Right lung (tissue), 10 donors: ENCODE data around the gene BAG5. TPM values are rescaled to one million over a fixed set of nuclear protein-coding genes. Genes with fewer than 3 reads are reported as not detected.
"Not testable (repeated sequence)": the region's sequence is repeated elsewhere in the genome, so short reads cannot be mapped to it uniquely, and the experiment has no call there.

Source experiments
- DNase-seq, 2 donors: peaks; one replicate each; pipeline ENCODE4 v3.0.0-alpha.2; 2013
- long read RNA-seq, 8 donors: transcript quantifications; one replicate each; lab custom pipeline, GENCODE V29; 2026
- polyA plus RNA-seq, 5 donors: library from polyadenylated mRNA; unstranded; fragments of 120-200 nt; gene quantifications; one replicate each; pipeline versions ENCODE4 v1.2.1 to v1.2.3, GENCODE V29; 2013; ENCODE audit warnings: inconsistent platforms in 1 of 5, low replicate concordance in 1 of 5; ENCODE audit not compliant: insufficient read length in 5 of 5, insufficient read depth in 1 of 5

Gene BAG5, protein sequence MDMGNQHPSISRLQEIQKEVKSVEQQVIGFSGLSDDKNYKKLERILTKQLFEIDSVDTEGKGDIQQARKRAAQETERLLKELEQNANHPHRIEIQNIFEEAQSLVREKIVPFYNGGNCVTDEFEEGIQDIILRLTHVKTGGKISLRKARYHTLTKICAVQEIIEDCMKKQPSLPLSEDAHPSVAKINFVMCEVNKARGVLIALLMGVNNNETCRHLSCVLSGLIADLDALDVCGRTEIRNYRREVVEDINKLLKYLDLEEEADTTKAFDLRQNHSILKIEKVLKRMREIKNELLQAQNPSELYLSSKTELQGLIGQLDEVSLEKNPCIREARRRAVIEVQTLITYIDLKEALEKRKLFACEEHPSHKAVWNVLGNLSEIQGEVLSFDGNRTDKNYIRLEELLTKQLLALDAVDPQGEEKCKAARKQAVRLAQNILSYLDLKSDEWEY
- polyA plus RNA-seq = 10 to 100 TPM; 21.1 to 26.8 (median 25.3) TPM
- long read RNA-seq, donor 1, full-length matches to known transcripts = 6 of 135 reads
- long read RNA-seq, donor 1, partial matches to known transcripts = 35 of 135 reads
- long read RNA-seq, donor 1, other reads (novel, unspliced or antisense) = 94 of 135 reads
- long read RNA-seq, donor 2, full-length matches to known transcripts = 6 of 62 reads
- long read RNA-seq, donor 2, partial matches to known transcripts = 0 of 62 reads
- long read RNA-seq, donor 2, other reads (novel, unspliced or antisense) = 56 of 62 reads
- long read RNA-seq, donor 3, full-length matches to known transcripts = 7 of 7 reads
- long read RNA-seq, donor 3, partial matches to known transcripts = 0 of 7 reads
- long read RNA-seq, donor 3, other reads (novel, unspliced or antisense) = 0 of 7 reads
- long read RNA-seq, donor 4, full-length matches to known transcripts = 1 of 82 reads
- long read RNA-seq, donor 4, partial matches to known transcripts = 70 of 82 reads
- long read RNA-seq, donor 4, other reads (novel, unspliced or antisense) = 11 of 82 reads
- long read RNA-seq, donor 5, full-length matches to known transcripts = 3 of 8 reads
- long read RNA-seq, donor 5, partial matches to known transcripts = 5 of 8 reads
- long read RNA-seq, donor 5, other reads (novel, unspliced or antisense) = 0 of 8 reads
- long read RNA-seq, donor 6, full-length matches to known transcripts = 10 of 10 reads
- long read RNA-seq, donor 6, partial matches to known transcripts = 0 of 10 reads
- long read RNA-seq, donor 6, other reads (novel, unspliced or antisense) = 0 of 10 reads
- long read RNA-seq, donor 7, full-length matches to known transcripts = 7 of 191 reads
- long read RNA-seq, donor 7, partial matches to known transcripts = 67 of 191 reads
- long read RNA-seq, donor 7, other reads (novel, unspliced or antisense) = 117 of 191 reads
- long read RNA-seq, donor 8, full-length matches to known transcripts = 2 of 2 reads
- long read RNA-seq, donor 8, partial matches to known transcripts = 0 of 2 reads
- long read RNA-seq, donor 8, other reads (novel, unspliced or antisense) = 0 of 2 reads

DNA sequence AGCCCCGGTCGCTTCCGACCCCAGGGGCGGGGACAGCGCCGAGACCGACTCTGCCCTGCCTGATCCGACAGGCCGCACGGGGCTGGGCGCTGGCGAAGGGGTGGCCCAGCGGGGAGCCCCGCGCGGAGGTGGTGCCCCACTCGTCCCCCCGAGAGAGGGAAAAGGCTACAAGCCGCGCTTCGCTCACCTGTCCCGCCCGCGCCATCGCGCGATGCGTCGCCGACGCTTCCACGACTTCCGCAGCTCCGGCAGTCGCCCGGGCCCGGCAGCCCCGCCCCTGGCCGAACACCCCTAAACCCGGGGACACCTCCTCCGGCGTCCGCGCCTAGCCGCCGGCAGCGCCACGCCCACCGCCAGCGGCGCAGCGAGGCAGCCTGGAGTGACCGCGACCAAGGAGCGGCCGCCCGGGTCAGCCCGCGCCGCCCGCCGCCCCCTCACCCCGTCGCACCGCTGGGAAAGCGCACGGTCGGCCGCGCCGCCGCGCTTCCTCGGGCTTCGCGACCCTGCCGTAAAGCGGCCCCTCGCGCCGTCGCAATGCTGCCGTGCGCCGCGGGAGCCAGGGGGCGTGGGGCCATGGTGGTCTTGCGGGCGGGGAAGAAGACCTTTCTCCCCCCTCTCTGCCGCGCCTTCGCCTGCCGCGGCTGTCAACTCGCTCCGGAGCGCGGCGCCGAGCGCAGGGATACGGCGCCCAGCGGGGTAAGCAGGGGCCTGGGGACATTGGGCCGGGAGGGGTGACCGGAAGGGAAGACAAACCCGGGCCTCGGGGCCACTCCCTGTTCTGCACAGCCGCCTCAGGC is at the start of gene BAG5, which contains the start of gene COA8:
Gene BAG5, minus strand, starts transcription at position 229 of the 797 bp plus-strand sequence. CDS start 1,493 bp downstream, outside the sequence.
Gene COA8, plus strand, starts transcription at position 532 of the 797 bp plus-strand sequence. Its CDS starts 42 bp downstream, at position 574.
- DNase-seq = peak; percentile 78 to 87

DNA sequence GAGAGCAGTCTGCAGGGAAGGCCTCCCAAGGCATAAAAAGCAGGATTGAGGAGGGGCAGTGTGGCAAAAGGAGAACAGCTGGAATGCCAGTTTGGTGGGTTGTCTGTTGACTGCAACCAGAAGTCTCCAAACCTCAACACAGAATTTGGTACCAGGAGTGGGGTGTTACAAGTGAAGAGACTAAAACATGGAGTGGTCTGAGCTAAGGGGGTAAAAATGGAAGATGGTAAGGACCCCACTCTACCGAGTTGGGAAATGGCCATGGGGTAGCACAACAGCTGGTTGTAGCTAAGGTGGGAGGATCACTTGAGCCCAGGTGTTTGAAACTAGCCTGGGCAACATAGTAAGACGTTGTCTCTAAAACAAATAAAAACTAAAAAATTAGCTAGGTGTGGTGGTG is 48.8 kb upstream of the BAG5 start:
- DNase-seq = no peak

DNA sequence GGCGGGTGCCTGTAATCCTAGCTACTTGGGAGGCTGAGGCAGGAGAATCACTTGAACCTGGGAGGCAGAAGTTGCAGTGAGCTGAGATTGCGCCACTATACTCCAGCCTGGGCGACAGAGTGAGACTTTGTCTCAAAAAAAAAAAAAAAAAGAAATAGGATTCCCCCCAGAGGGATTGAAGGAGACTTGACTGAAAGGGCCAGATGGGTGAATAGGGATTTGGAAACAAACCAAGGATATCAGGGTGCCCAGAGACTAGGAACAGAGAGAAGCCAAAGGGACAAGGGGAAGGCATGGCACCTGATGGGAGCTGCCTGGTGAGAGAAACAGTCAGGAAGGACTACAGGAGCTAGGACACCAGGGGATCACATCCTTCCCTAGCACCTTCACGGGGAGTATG is 46.6 kb upstream of the BAG5 start:
- not testable (repeated sequence) for DNase-seq

DNA sequence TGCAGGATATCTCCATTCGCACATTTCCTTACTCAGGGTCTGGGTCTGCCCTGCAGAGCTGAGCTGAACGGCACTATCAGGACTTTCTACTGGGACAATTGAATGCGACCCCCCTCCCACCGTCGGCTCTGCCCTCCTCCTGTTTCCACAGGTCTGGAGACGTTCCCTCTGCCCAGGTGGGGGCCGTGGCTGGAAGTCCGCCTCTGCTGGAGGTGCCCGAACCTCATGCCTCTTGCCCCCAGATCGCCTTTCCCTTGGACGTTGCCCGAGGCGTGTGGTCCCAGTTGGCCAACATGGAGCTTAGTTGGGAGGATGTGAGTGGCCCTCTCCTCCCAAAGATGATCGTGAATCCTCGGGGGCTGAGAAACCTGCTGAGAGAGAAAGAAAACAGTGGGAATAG is 45.4 kb upstream of the BAG5 start:
- DNase-seq = no peak

DNA sequence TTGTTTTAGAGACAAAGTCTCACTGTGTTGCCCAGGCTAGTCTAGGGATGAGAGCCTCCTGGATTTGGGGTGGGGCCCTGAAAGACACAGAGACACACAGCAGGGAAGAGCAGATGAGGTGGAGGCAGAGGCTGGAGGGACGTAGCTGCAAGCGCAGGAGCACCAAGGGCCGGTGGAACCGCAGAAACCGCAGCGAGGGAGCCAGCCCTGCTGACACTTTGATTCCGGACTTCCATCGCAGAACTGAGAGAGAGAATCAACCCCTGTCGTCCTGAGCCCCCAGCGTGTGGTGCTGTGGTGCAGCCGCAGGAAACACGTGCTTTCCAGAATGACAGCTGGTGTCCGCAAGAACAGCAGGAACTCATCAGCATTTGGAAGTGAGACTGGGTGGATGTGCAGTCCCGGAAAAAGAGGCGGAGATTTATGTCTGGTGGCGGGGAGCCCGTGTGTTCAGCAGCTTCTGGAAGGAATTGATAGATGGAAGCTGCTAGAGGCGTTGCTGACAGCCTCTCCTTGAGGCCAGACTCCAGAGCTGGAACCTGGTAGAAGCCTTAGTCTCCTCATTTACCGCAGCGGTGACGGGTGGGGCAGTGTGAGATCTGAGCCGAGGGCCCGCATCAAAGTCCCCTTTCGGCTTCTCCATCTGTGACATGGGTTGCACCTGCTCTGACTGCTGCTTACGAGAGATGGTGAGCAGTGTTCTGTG is 44.7 kb upstream of the BAG5 start:
- peak; percentile 88 to 91 for DNase-seq

DNA sequence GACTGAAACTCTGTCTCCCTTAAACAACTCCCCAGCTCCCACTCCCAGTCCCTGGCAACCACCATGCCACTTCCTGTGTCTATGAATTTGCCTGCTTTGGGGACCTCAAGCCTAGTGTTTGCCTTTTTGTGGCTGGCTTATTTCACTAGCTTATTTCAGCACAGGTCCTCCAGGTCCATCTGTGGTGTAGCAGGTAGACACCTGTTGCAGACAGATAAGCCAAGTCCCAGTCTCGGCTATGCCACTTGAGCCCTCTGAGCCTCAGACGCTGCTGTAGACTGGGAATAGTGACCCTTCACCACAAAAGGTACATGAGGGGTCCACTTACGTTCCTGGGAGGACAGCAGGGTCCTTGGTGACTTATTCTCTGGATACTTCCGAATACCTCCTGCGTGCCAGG is 42.2 kb upstream of the BAG5 start:
- no peak for DNase-seq

DNA sequence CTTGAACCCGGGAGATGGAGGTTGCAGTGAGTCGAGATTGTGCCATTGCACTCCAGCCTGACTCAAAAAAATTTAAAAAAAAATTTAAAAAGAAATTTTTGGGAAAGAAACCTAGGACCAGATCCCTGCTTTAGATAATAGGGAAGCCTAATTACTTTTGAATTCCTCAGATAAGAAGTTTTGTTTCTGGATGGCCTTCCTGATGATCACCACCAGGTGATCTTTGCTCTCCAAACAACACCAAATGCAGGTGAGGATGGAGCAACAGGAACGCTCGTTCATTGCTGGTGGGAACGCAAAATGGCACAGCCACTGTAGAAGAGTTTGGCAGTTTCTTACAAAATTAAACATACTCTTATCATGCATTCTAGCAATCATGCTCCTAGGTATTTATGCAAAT is 38.0 kb upstream of the BAG5 start:
- DNase-seq = no peak

DNA sequence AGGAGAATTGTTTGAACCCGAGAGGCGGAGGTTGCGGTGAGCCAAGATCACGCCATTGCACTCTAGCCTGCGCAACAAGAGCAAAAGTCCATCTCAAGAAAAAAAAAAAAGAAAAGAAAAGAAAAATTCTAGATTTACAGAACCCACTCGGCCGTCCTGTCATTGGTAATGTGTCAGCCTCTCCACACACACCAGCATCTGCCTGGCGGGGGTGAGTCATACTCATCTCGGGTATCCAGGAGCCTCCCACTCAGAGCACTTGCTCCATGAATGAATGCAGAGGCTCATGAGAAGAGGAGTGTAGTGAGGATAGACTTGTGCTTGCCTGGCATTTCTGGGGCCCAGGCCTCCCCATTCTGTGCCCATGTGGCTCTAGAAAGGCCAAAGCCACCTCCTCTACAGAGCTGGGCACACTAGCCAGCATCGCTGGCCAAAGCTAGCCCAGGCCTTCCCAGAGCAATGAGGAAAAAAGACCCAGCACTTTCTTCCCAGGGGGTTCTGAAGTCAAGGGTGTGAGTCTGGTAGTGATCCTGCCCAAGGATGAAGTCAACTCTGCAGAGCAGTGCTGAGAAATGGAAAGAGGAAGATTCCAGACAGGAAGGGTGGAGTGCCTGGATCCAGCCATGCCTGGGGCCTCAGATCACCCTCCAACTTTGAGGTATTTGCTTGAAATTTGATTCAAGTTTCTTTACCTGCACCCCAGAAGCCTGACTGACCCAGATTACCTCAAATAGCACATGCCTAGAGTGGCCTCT is 35.3 kb upstream of the BAG5 start:
- no peak for DNase-seq

DNA sequence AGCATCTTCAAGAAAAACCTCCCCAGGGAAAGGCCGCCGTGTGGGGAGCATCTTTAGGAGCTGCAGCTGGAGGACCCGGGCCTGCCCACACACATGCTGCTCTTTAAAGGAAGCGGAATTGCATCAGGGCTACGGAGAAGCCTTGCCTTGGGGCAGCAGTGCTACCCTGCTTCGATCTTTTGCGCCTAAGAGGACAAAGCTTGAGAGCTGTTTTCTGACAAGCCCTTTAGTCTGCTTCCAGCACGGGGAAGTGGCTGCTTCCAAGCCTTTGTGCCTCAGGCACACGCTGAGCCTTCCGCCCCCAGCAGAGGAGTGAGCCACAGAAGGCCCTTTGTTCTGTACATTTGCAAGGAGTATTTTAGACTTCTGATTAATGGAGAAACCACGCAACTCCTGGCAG is 31.8 kb upstream of the BAG5 start:
- DNase-seq = no peak

DNA sequence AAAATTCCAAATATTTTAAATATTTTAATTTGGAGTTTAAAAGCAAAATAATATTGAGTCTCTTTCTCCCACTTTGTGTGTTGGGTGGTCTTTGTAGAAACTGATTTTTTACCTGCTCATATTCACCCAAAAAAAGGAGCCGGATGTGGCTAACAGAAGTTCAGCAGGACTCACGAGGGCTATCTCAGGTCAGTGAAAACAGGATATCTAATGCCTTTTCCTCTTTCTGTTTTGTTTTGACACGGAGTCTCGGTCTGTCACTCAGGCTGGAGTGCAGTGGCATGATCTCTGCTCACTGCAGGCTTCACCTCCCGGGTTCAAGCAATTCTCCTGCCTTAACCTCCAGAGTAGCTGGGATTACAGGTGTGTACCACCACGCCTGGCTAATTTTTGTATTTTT is 31.1 kb upstream of the BAG5 start:
- no peak for DNase-seq

DNA sequence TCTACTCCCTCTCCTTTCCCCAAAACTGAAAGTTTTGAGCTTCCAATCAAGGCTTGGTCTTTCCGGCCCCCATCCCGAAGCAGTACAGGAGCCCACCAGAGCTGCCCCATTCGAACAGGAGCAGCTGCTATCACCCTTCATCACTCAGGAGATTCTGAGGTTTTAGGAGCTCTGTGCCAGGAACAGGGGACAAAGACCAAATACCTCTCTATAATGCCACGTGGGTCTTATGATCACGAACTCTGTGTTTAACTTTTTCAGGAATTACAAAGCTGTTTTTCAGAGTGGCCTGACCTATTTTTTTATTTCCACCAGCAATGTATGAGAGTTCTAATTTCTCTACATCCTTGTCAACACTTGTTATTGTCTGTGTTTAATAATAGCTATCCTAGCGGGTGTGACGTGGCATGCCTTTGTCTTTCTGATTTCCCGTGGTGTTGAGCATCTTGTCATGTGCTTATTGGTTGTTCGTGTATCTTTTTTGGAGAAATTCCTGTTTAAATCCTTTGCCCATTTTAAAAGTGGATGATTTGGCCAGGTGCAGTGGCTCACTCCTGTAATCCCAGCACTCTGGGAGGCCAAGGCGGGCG is 22.0 kb upstream of the BAG5 start:
- DNase-seq = no peak

DNA sequence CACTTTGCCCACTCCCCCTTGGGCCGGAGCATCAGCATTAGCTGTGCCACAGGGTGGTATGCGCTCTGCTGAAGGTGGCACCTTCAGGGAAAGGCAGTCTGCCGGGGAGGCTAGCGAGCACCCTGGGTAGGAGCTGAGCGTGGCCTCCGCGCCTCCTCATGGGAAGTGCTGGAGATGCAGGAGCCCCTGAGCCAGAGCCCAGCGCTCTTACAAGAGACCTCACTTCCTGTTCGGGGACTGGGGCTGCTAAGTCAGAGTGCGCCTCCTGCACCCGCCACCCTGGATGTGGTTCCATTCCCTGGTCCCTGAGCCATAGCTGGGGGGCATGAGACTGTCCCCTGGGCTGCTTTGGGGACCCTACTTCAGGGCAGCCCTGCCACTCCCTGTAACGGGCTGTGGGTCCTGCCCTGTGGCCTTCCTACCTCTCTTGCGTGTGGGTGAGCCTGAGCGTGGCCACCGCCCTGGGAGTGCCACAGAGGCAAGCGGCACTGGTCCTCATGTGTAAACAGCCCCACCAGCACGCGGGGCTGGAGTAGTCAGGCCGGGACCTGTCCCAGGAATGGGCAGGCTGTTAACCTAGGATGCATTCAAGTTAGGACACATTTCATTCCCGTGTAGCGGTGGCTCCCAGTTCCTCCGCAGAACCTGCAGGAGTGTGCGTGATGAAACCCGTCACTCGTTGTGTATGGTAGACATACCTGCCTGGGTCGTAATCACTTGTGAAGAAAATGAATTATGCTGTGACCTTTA is 19.7 kb upstream of the BAG5 start:
- DNase-seq = no peak

DNA sequence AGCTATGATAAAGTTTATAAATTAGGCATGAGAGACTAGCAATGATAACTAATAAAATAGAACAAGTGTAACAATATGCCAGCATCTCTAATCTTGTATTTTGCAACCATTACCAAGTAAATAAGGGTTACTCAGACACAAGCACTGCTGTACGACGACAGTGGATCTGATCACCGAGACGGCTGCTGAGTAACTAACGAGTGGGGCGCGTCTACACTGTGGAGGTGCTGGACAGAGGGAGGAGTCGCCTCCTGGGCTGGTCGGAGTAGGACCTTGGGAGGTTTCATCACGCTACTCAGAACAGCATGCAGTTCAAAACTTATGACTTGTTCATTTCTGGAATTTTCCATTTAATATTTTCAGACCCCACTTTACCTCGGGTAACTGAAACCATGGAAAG is 18.7 kb upstream of the BAG5 start:
- no peak for DNase-seq

DNA sequence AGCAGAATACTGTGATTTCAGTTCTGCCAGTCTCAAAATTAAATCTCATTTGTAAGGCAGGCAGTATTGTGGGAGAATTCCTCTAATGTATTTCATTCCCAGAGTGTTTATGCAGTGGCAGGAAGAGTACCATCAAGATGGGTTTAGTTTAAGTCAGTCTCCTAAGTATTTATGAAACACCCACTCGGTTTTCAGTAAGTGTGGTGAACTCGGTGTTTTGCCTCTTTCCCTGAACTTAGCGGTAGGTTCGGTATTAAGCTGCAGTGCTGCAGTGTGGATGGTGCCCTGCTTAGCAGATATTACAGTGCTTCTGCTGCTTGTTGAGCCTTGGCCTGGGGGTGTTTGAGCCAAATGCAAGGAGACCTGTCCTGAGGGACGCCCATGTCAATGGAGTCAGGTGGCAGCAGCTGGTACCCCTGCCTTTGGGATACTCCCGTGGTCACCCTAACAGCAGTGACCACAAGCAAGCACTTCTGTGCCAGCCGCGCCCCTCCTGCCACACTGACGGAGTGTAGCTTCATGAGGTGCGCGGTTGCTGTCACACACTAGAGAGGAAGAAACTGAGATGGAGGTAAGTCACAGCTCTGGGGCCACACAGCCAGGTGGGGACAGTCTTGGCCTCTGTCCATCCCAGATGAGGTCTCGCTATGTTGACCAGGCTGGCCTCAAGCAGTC is 16.1 kb upstream of the BAG5 start:
- no peak for DNase-seq

DNA sequence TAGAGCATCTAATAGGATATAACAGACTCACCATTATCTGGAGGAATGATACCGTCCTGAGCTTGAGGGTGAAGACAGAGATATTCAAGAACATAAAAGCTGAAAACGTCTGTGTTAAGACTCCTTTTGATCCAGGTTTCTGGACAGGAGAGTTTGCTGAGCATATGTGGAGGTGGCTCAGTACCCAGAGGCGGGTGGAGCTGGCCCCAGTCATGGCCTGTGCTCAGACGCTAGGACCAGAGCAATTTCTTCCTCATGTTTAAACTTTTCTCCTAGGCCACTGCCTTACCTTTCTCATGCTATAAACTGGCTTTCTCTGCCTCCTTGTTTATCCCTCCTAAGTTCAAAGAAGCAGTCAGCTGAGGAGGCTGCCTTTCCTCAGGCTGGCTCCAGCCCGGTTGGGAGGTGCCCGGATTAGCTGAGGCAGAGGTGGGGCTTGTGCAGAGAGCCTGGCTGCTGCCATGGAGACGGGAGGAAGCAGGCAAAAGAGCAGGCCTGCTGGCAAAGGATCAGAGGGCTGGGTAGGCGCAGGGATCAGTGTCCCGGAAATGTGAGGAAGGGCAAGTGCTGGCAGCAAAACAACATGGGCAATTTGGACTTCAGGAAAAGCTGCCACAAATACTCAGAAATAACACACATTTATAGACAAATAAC is 14.0 kb upstream of the BAG5 start:
- peak; percentile 81 to 87 for DNase-seq

DNA sequence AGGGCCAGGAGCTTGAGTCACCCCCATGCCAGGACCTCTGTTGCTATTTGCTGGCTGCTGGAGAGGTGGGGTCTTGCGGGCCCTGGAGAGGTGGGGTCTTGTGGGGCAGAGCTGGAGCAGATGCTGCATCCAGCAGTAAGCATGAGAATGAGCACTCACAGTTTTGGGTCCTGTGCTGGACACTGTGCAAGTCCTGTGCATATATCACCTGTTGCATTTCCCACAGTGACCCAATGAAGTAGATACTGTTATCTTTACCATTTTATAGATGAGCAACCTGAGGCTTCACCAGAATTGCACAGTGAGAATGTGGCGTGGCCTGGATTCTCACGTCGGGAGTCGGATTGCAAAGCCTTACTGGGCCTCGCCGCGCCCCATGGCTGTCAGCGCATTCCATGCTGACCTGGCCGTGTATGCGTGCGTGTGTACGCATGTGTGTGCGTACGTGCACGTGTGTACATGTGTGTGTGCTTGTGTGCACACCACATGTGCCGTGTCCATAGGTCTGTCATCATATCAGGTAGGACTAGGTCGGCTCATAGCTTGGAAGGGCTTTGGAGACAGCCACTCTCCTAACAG is 12.3 kb upstream of the BAG5 start:
- no peak for DNase-seq
